HG02623 (cell line): ENCODE results near the gene FAM131A.

Experiments
- ATAC-seq: cut with Tn5 transposase; IDR thresholded peaks from one replicate; pipeline ENCODE4 v1.9.1; 2021; ENCODE audit warnings: moderate library complexity; ENCODE audit not compliant: unreplicated experiment

The FAM131A gene

DNA sequence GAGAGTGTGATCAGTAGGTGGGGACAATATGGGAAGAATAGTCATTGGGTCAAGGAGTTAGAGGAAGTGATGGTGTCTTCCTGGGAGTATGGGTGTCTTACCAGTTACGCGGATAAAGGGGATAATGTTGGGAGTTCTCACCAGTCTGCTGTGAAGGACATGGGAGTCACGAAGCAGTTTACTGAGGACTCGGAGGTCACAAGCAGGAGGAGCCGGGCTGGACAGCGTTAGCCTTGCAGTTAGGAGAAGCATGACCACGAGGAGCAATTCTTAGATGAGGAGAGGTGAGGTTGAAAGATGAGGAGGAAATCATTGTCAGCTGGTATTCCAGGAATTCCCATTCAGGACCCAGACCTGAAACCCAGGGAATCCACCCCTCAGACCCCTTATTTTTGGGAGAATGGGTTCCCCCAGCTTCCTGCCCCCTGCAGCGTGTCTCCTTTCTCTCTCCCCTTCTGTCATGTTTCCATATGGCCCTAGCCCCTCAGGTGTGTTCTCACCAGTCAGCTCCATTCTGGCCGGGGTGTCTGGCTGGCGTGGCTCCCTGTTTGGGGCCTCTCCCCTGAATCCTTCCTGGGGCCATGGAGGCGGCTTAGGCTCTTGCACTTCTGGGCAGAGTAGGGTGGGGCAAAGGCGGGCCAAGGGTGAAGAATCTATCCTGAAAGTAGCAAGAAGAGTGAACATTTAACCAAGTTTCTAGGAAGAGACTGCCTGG lies 38.5 kb downstream of the FAM131A start:
- ATAC-seq, result no peak

DNA sequence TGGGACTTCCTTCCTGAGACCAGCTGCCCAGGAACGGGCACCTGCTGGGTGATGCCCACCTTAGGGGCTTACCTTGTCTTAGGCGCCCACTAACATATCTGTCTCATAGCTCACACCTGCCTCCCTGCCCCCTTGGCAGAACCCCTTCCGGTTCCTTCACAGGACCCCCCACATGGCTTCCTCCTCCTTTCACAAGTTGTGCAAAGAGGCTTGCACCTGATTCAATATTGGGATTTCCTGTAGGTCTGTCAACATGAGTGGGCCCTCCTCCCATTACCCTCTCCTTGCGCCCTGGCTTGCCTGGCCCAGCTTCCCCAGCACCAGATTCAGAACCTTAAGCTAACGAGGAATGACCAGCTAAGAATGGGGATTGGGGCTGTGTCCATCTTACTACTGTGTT lies 40.0 kb downstream of the FAM131A start:
- ATAC-seq, result no peak

DNA sequence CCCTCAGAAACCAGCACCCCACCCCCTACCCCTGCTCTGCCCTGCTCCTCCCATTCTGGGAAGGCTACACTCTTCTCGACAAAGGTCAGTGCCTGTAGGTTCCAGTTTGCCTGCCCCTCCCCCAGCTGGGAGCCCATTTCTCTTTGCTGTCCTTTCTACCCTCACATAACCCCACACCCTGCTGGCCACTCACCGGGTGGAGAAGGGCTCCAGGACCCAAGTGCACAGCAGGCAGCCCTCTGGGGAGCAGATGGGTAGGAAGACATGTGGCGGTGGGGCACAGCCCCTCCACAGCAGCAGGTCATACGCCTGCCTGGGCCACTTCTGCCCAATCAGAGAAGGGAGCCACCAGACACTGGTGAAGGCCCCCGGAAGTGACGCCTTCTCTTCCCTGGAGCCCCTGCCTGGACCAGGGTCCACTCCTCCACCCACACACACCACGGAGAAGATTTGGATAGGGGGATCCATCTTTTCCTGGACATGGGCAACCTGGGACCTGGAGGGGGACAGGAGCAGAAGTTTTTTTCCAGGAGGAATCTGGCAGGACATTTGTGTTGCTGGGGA lies 40.6 kb downstream of the FAM131A start, which contains the start of gene THPO:
Gene THPO (minus strand): TSS at position 326 of the 564 bp plus-strand sequence. CDS start 1,948 bp downstream, outside the sequence.
- ATAC-seq, result no peak

DNA sequence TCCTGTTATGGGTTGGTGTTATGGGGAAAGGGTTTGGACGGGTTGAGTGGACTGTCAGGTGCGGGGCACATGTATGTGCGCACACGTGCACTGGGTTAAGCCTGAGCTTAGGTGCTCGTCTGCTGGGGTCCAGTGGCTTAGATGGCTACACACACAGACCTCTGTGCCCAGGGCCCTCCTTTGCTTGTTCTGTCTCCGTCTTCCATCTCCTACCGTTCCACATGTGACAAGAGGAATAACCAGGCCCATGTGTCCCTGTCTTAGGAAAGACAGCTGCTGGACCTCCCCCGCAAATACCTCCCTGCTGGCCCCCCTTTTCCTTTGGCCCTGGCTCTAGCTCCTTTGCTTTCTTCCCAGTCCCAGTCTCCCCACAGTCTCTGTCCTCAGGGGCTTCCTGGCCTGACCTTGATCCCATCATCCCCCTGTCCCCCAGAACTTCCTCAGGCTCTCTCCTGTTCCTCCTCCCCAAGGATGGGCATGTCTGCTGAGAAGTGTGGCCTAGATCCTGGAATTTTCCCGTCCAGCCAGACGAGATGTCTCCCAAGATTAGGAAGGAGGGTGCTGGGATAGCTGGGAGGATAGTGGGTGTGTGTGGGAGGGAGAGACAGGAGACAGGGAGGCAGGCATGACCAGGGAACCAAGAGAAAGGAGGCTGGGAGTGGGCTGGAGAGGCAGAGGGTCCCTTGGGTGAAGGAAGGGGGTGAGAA lies 41.4 kb downstream of the FAM131A start:
- no peak for ATAC-seq

DNA sequence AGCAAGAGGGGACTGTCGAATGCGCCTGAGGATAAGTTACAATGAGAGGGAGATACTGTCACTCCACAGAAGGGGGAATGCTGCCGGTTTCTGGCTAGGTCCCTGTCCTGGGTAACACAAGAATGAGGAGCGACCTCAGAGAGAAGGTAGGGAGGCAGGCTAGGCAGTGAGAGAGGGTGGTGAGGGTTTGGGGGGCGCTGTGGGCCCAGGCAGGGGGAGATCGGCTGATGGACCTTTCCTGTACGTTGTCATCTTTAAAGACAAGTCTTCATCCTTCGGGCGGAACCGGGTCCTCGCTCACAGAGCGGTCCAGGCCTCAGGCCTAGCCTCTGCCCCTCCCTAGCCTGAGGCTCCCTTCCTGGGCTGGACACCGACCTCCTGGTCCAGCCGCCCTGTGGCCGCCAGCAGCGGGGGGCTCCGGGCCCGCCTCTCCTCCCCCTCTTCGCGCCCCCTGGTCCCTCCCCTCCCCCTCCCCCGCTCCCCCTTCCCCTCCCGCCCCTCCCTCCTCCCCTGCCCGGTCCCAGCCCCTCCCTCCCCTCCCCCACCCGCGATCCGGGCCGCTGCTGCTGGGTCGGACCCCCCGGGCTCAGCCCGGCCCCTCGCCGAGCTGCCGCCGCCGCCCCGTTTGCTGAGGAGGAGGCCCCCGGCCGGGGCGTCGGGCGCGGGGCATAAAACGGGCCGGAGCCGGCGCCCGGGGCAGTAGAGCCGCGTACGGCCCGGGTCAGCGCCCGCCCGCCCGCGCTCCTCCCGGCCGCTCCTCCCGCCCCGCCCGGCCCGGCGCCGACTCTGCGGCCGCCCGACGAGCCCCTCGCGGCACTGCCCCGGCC lies 42.2 kb downstream of the FAM131A start, which contains the start of gene CHRD:
Gene CHRD (plus strand): TSS at position 697 of the 827 bp plus-strand sequence. CDS start 265 bp downstream, outside the sequence.
- ATAC-seq, result no peak

DNA sequence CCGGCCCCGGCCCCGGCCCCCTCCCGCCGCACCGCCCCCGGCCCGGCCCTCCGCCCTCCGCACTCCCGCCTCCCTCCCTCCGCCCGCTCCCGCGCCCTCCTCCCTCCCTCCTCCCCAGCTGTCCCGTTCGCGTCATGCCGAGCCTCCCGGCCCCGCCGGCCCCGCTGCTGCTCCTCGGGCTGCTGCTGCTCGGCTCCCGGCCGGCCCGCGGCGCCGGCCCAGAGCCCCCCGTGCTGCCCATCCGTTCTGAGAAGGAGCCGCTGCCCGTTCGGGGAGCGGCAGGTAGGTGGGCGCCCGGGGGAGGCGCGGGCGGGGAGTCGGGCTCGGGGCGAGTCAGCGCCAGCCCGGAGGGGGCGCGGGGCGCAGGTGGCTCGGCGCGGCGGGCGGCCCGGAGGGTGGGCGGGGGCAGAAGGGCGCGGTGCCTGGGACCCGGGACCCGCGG lies 42.8 kb downstream of the FAM131A start:
- ATAC-seq, result no peak

DNA sequence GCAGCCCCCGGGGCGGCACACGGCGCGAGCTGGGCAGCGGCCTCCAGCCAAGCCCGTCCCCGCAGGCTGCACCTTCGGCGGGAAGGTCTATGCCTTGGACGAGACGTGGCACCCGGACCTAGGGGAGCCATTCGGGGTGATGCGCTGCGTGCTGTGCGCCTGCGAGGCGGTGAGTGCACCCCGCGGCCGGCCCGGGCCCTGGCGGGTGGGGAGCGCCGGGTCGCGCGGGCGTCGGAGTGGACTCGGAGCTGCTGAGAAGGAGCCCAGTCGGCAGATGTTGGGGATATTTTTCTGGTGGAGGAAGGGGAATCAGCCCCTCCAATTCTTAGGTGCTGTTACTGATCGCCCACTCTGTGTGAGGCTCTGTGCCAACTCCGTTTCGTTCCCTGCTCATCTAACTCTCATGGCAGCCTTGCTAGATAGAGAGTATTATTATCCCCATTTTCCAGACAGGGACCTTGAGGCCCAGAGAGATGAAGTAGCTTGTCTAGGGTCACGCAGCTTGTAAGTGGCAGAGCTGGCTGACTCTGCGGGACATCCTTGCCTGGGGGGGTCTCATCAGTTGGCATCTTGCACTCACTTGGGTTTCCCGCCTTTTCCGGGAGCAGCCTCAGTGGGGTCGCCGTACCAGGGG lies 43.3 kb downstream of the FAM131A start:
- ATAC-seq, result no peak

DNA sequence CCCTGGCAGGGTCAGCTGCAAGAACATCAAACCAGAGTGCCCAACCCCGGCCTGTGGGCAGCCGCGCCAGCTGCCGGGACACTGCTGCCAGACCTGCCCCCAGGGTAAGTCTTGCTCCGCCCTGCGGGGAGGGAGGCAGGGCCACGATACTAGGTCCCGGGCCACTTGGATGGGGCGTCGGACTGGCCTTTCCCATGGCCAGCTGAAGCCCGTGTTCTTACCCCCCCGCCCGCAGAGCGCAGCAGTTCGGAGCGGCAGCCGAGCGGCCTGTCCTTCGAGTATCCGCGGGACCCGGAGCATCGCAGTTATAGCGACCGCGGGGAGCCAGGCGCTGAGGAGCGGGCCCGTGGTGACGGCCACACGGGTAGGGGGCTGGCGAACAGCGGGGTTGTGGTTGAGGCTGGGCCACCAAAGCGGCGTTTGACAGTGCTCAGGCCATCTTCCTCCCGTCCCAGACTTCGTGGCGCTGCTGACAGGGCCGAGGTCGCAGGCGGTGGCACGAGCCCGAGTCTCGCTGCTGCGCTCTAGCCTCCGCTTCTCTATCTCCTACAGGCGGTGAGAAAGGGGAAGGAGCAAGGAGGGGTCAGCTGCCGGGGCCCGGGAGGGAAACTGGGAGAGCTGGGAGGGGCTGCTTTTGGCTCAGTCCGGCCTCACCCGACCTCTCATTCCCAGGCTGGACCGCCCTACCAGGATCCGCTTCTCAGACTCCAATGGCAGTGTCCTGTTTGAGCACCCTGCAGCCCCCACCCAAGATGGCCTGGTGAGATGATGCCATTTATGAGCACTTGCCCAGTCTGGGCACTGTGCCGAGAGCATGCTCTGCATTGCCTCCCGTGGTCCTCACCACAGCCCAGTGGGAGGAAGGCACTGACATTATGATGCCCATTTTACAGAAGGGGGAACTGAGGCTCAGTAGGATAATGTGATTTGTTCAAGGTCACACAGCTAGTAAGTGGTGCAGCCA lies 44.1 kb downstream of the FAM131A start:
- ATAC-seq, result no peak

DNA sequence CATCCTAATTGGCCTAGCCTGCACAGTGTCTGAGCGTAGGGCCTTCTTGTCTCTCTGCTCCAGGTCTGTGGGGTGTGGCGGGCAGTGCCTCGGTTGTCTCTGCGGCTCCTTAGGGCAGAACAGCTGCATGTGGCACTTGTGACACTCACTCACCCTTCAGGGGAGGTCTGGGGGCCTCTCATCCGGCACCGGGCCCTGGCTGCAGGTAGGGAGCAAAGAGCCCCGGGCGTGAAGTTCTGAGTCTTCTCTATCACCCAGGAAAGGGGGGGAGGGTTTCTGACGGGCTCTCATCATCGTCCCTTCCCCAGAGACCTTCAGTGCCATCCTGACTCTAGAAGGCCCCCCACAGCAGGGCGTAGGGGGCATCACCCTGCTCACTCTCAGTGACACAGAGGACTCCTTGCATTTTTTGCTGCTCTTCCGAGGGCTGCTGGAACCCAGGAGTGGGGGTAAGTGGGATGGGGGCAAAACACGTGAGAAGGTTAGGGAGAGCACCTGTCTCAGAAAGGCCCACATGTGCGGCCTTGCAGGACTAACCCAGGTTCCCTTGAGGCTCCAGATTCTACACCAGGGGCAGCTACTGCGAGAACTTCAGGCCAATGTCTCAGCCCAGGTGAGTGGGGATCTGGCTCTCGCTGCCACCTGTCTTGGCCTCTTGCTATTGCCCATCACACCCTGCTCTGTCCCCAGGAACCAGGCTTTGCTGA lies 45.1 kb downstream of the FAM131A start:
- no peak for ATAC-seq

DNA sequence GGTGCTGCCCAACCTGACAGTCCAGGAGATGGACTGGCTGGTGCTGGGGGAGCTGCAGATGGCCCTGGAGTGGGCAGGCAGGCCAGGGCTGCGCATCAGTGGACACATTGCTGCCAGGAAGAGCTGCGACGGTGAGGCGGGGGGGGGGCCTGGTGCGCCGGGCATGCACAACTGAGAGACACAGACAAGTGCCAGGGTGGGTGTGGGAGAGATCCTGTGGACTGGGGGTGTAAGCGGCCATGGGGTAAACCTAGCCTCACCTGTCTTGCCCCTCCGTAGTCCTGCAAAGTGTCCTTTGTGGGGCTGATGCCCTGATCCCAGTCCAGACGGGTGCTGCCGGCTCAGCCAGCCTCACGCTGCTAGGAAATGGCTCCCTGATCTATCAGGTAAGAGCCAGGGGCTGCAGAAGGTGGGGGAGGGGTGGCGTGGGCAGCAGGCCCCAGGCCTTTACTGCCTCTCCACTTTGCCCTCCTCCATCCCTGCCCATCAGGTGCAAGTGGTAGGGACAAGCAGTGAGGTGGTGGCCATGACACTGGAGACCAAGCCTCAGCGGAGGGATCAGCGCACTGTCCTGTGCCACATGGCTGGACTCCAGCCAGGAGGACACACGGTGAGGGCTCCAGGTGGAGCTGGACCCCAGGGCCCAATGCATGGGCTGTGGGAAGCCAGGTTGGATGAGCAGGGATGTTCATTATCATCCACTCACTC lies 45.8 kb downstream of the FAM131A start:
- no peak for ATAC-seq

DNA sequence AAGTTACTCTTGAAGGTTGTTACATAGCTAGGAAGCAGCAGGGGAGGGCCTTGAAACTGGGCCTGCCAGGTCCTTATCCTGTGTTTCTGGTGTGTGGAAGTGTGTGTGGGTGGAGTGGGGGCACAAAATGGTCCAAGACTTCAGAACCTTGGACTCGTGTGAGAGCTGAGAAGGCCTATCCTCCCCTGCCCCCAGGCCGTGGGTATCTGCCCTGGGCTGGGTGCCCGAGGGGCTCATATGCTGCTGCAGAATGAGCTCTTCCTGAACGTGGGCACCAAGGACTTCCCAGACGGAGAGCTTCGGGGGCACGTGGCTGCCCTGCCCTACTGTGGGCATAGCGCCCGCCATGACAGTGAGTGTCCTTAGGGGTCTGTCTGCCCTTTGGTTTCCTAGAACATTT lies 46.9 kb downstream of the FAM131A start:
- no peak for ATAC-seq

DNA sequence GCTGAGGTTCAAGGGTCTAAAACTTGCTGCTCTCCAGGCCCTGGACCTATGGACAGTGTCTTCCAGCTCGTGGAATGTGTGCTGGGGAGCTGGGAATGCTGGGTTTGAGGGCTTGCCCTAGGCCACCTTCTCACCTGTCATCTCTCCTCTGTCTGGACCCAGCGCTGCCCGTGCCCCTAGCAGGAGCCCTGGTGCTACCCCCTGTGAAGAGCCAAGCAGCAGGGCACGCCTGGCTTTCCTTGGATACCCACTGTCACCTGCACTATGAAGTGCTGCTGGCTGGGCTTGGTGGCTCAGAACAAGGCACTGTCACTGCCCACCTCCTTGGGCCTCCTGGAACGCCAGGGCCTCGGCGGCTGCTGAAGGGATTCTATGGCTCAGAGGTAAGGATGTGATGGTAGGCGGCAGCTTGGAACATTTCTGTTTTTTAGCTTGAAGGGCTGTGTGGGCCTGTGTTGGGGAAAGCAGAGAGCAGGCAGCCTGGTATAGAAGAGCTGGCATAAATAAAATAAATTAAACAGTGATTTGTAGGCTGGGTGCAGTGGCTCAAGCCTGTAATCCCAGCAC lies 47.5 kb downstream of the FAM131A start:
- ATAC-seq, result no peak

DNA sequence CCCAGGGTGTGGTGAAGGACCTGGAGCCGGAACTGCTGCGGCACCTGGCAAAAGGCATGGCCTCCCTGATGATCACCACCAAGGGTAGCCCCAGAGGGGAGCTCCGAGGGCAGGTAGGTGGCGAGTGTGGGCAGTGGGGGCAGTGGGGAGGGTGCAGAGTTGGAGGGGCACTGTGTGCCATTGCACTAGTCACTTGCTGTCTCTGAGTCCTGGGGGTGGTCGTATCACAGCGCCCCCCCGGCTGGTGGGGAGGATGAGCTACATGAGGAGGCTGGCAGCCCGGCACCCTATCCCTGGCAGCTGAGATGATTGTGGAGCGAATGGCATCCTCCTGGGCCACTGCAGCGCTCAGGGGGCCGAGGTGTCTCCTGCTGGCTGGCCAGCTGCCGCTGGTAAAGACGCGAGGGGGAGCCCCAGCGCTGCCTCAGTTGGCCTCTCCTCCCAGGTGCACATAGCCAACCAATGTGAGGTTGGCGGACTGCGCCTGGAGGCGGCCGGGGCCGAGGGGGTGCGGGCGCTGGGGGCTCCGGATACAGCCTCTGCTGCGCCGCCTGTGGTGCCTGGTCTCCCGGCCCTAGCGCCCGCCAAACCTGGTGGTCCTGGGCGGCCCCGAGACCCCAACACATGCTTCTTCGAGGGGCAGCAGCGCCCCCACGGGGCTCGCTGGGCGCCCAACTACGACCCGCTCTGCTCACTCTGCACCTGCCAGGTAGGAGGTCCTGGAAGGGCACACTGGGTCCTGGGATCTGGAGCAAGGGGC lies 48.8 kb downstream of the FAM131A start:
- no peak for ATAC-seq

DNA sequence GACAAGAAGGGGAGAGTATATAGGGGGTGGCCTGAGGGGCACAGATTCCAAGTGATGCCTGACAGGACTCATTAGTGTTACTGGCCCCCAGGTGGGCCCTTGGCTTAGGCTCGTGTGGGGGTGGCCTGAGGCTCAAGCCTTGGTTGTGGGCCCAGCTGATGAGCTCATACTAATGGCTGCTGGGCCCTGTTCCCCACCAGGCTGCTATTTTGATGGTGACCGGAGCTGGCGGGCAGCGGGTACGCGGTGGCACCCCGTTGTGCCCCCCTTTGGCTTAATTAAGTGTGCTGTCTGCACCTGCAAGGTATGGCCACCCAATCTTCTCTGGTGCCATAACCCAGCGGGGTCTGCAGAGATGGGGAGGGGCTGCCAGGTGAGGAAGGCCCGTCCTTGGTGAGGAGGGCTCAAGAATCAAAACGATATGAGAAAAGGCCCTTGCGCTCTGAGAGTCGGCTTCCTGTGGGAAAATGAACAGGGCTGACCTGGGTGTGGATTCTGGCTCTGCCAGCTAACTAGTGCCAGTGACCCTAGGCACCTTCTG lies 49.8 kb downstream of the FAM131A start:
- ATAC-seq, result no peak

DNA sequence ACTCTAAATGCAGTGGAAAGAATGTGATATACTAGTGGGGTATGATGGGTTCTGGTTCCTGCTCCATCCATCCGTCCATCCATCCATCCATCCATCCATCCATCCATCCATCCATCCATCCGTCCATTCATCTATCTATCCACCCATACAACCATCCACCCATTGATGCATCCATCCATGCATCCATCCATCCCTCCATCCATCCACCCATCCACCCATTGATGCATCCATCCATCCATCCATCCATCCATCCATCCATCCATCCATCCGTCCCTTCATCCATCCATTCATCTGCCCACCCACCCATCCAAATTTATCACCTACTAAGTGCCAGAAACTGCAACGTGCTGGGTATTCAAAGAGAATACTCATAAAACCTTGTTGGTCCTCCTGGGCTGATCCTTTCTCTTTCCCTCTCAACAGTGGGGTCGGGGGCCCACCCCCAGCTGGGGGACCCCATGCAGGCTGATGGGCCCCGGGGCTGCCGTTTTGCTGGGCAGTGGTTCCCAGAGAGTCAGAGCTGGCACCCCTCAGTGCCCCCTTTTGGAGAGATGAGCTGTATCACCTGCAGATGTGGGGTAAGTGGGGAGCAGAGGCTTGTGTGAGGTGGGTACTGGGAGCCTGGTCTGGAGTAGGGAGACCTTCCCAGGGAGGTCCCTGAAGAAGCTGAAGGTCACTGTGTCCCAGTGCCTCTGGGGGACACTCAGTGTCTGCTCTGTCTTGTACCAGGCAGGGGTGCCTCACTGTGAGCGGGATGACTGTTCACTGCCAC lies 51.0 kb downstream of the FAM131A start:
- ATAC-seq, result no peak

DNA sequence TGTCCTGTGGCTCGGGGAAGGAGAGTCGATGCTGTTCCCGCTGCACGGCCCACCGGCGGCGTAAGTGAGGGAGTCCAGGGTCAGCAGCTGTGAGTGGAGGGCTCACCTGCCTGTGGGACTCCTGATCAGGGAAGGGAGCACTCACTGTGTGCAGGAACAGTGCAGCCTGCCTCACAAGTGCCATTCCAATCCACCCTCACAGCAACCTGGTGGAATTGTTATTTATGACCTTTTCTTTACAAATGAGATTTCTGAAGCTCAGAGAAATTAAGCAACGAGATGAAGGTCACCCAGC lies 51.5 kb downstream of the FAM131A start:
- ATAC-seq, result no peak
